H9 (cell line): Measurements from ENCODE around the gene CAND2. TPM values are rescaled to one million over a fixed set of nuclear protein-coding genes. Genes with fewer than 3 reads are reported as not detected.

Source experiments
- DNase-seq: peaks from one replicate; pipeline ENCODE4 v3.0.0-alpha.2; 2017
- H2AFZ ChIP-seq: one replicate; pipeline ENCODE4 v1.6.1; 2013; ENCODE audit warnings: mild to moderate bottlenecking, low read length, control low read depth, moderate library complexity
- H2AK5ac ChIP-seq: 2 replicates; pipeline ENCODE4 v1.6.1; 2013; ENCODE audit warnings: low read length, control low read depth, mixed read lengths; ENCODE audit not compliant: insufficient read length
- H2BK120ac ChIP-seq: one replicate; pipeline ENCODE4 v1.6.1; 2013; ENCODE audit warnings: low read depth, mild to moderate bottlenecking, low read length, control low read depth, inconsistent platforms; ENCODE audit not compliant: poor library complexity, severe bottlenecking
- H2BK12ac ChIP-seq: 2 replicates; pipeline ENCODE4 v1.6.1; 2013; ENCODE audit warnings: low read length, control low read depth, mixed read lengths, low read depth; ENCODE audit not compliant: insufficient read length
- H2BK15ac ChIP-seq: 2 replicates; pipeline ENCODE4 v1.6.1; 2013; ENCODE audit warnings: low read depth, low read length, control low read depth
- H2BK20ac ChIP-seq: one replicate; pipeline ENCODE4 v1.6.1; 2013; ENCODE audit warnings: low read depth, mild to moderate bottlenecking, low read length, control low read depth, inconsistent platforms; ENCODE audit not compliant: poor library complexity, severe bottlenecking
- H2BK5ac ChIP-seq: 2 replicates; pipeline ENCODE4 v1.6.1; 2013; ENCODE audit warnings: low read length, control low read depth, mixed read lengths; ENCODE audit not compliant: insufficient read length
- H3K14ac ChIP-seq: 2 replicates; pipeline ENCODE4 v1.6.1; 2013; ENCODE audit warnings: low read length, control low read depth; ENCODE audit not compliant: insufficient read depth
- H3K18ac ChIP-seq: 2 replicates; pipeline ENCODE4 v1.6.1; 2013; ENCODE audit warnings: low read depth, mild to moderate bottlenecking, mixed read lengths, low read length, control low read depth; ENCODE audit not compliant: insufficient read length
- H3K23ac ChIP-seq: 2 replicates; pipeline ENCODE4 v1.6.1; 2013; ENCODE audit warnings: low read length, control low read depth, mixed read lengths, low read depth; ENCODE audit not compliant: insufficient read length
- H3K23me2 ChIP-seq: 2 replicates; pipeline ENCODE4 v1.6.1; 2013; ENCODE audit warnings: low read depth, mild to moderate bottlenecking, mixed read lengths, low read length, control low read depth; ENCODE audit not compliant: insufficient read length, poor library complexity, severe bottlenecking
- H3K27ac ChIP-seq: 2 replicates; pipeline ENCODE4 v1.5.1; 2013; ENCODE audit warnings: low read length, control low read depth, mixed read lengths, low read depth; ENCODE audit not compliant: insufficient read length
- H3K27me3 ChIP-seq: 2 replicates; pipeline ENCODE4 v1.6.1; 2013; ENCODE audit warnings: low read length, control low read depth, inconsistent platforms; ENCODE audit not compliant: insufficient read depth
- H3K4ac ChIP-seq: 2 replicates; pipeline ENCODE4 v1.6.1; 2013; ENCODE audit warnings: low read depth, mild to moderate bottlenecking, control low read depth, inconsistent platforms, low read length, moderate library complexity
- H3K4me1 ChIP-seq: 2 replicates; pipeline ENCODE4 v1.6.1; 2013; ENCODE audit warnings: low read length, control low read depth, inconsistent platforms; ENCODE audit not compliant: insufficient read depth
- H3K4me2 ChIP-seq: 2 replicates; pipeline ENCODE4 v1.6.1; 2013; ENCODE audit warnings: low read length, control low read depth, mixed read lengths; ENCODE audit not compliant: insufficient read length, insufficient read depth
- H3K56ac ChIP-seq: 2 replicates; pipeline ENCODE4 v1.6.1; 2013; ENCODE audit warnings: low read depth, mild to moderate bottlenecking, mixed read lengths, low read length, control low read depth; ENCODE audit not compliant: insufficient read length
- H3K79me1 ChIP-seq: 2 replicates; pipeline ENCODE4 v1.6.1; 2013; ENCODE audit warnings: low read depth, mild to moderate bottlenecking, moderate library complexity, low read length, control low read depth, inconsistent platforms; ENCODE audit not compliant: insufficient read depth, poor library complexity, severe bottlenecking
- H3K79me2 ChIP-seq: 2 replicates; pipeline ENCODE4 v1.6.1; 2013; ENCODE audit warnings: low read length, control low read depth, inconsistent platforms; ENCODE audit not compliant: insufficient read depth
- H3K9ac ChIP-seq: 2 replicates; pipeline ENCODE4 v1.6.1; 2013; ENCODE audit warnings: low read length, control low read depth, mixed read lengths; ENCODE audit not compliant: insufficient read length; ENCODE audit errors: extremely low read depth
- H3K9me3 ChIP-seq: one replicate; pipeline ENCODE4 v1.6.1; 2013; ENCODE audit warnings: low read depth, low read length, inconsistent platforms; ENCODE audit not compliant: control insufficient read depth
- H3T11ph ChIP-seq: one replicate; pipeline ENCODE4 v1.6.1; 2013; ENCODE audit warnings: mild to moderate bottlenecking, low read length, control low read depth, inconsistent platforms
- H4K20me1 ChIP-seq: one replicate; pipeline ENCODE4 v1.6.1; 2013; ENCODE audit not compliant: control insufficient read depth, insufficient read length, insufficient read depth
- H4K5ac ChIP-seq: 2 replicates; pipeline ENCODE4 v1.6.1; 2013; ENCODE audit warnings: low read depth, mild to moderate bottlenecking, mixed read lengths, low read length, control low read depth; ENCODE audit not compliant: insufficient read length
- H4K8ac ChIP-seq: replicated peaks from 2 replicates; pipeline ENCODE4 v1.6.1; 2013; ENCODE audit warnings: low read length, control low read depth, mixed read lengths, low read depth; ENCODE audit not compliant: insufficient read length
- H4K91ac ChIP-seq: 2 replicates; pipeline ENCODE4 v1.6.1; 2013; ENCODE audit warnings: low read depth, mild to moderate bottlenecking, moderate library complexity, mixed read lengths, low read length, control low read depth; ENCODE audit not compliant: insufficient read length
- H3K27ac Mint-ChIP-seq, 3 experiments: 2 replicates in 2 of 3; 3 replicates in 1 of 3; pipeline ENCODE4 v1.8.0; 2020 to 2021; ENCODE audit warnings: mixed read lengths in 3 of 3, mild to moderate bottlenecking in 1 of 3, moderate library complexity in 1 of 3
- H3K27me3 Mint-ChIP-seq: 2 replicates; pipeline ENCODE4 v1.8.0; 2021; ENCODE audit warnings: low read depth, mild to moderate bottlenecking, moderate library complexity, mixed read lengths
- H3K36me3 Mint-ChIP-seq, 3 experiments: 2 replicates in 2 of 3; 3 replicates in 1 of 3; pipeline ENCODE4 v1.8.0; 2020 to 2021; ENCODE audit warnings: low read depth in 3 of 3, mixed read lengths in 3 of 3; ENCODE audit not compliant: insufficient read depth in 1 of 3
- H3K4me1 Mint-ChIP-seq, 2 experiments: 2 replicates each; pipeline ENCODE4 v1.8.0; 2020; ENCODE audit warnings: mixed read lengths in 2 of 2
- H3K4me3 Mint-ChIP-seq, 2 experiments: 2 replicates in 1 of 2; 3 replicates in 1 of 2; pipeline ENCODE4 v1.8.0; 2020 to 2021; ENCODE audit warnings: mild to moderate bottlenecking in 2 of 2, mixed read lengths in 2 of 2, moderate library complexity in 1 of 2
- H3K9me3 Mint-ChIP-seq, 2 experiments: 2 replicates in 1 of 2; 3 replicates in 1 of 2; pipeline ENCODE4 v1.8.0; 2020; ENCODE audit warnings: mild to moderate bottlenecking in 2 of 2, mixed read lengths in 2 of 2, moderate library complexity in 1 of 2
- CTCF ChIP-seq: fragments of 200-600 bp; sonication (generic); conservative IDR thresholded peaks from 3 replicates; pipeline ENCODE4 v1.8.0; 2021; ENCODE audit warnings: antibody characterized with exemption, mild to moderate bottlenecking
- WGBS: extraction: QIAGEN DNeasy Blood & Tissue Kit; methylation state at CpG from one replicate; pipeline ENCODE4 v1.1.7; 2013; ENCODE audit warnings: missing lambda C conversion rate, low lambda C conversion rate, mixed read lengths; ENCODE audit not compliant: insufficient read length; ENCODE audit errors: extremely low coverage; 5-methylcytosine and 5-hydroxymethylcytosine counted together
- total RNA-seq: library from RNA; stranded (reverse); gene quantifications from 2 replicates; pipeline ENCODE4 v1.2.1, GENCODE V29; 2021

CAND2 gene
- total RNA-seq, 1 experiment from 2014 or later, result 10.7 TPM

- H4K20me1 ChIP-seq, result no peaks in the 10 kb centered on the region
- Mint-ChIP-seq H3K36me3 (peaks cover 11 to 40% (median 33%) of the 10 kb centered on the region in 3 experiments), H3K27me3 (no peaks in the 10 kb centered on the region; the same call in 1 of the 2 replicates), H3K9me3 (no peaks in the 10 kb centered on the region), H3K4me1 (peaks cover 13 to 21% of the 10 kb centered on the region in 2 experiments), H3K27ac (no peak overlapping the region), H3K4me3 (no peak overlapping the region)
- H3K4ac ChIP-seq, result no peak overlapping the region
- H2BK12ac ChIP-seq, result no peak overlapping the region
- no peak overlapping the region for H2AFZ ChIP-seq
- H3K79me2 ChIP-seq, result no peaks in the 10 kb centered on the region
- WGBS, result no CpG with 5 or more reads among the region's 4 CpGs
- H3T11ph ChIP-seq, result no peak overlapping the region
- no peaks in the 10 kb centered on the region for H3K9me3 ChIP-seq
- no peak overlapping the region for H2BK20ac ChIP-seq
- no peak overlapping the region for H3K56ac ChIP-seq
- no peaks in the 10 kb centered on the region for H3K4me1 ChIP-seq
- no peaks in the 10 kb centered on the region for H3K23me2 ChIP-seq
- H4K8ac ChIP-seq, result no peak overlapping the region
- H3K18ac ChIP-seq, result no peak overlapping the region
- H3K27ac ChIP-seq, result no peak overlapping the region
- H3K4me2 ChIP-seq, result no peak overlapping the region
- H3K27me3 ChIP-seq, result no peaks in the 10 kb centered on the region; the same call in 1 of the 2 replicates
- DNase-seq, result no peak
- H3K23ac ChIP-seq, result no peak overlapping the region
- no peak overlapping the region for H3K14ac ChIP-seq
- no peak overlapping the region for H2BK5ac ChIP-seq
- no peak overlapping the region for H3K9ac ChIP-seq
- no peak overlapping the region for H4K5ac ChIP-seq
- no peak overlapping the region for H2BK120ac ChIP-seq
- no peak for TF ChIP-seq CTCF
- no peak overlapping the region for H2BK15ac ChIP-seq
- no peaks in the 10 kb centered on the region for H3K79me1 ChIP-seq
- H2AK5ac ChIP-seq, result no peak overlapping the region
- no peak overlapping the region for H4K91ac ChIP-seq
Measured at GRCh38 chr3:12828751-12829150, 32.3 kb downstream of the CAND2 start.
